Thyroid gland (tissue), 4 donors: ENCODE data around the gene PRLH. TPM values are rescaled to one million over a fixed set of nuclear protein-coding genes. Genes with fewer than 3 reads are reported as not detected.

Source experiments
- DNase-seq, 2 donors: peaks; one replicate each; pipeline ENCODE4 v3.0.0-alpha.2; 2019
- H3K27ac ChIP-seq, 3 donors: fragments of 200-600 bp; sonication (generic); 1 replicate in 2 of 3; 2 replicates in 1 of 3; pipeline ENCODE4 v1.5.1; 2016 to 2019; ENCODE audit warnings: mild to moderate bottlenecking in 1 of 3, moderate library complexity in 1 of 3
- H3K27me3 ChIP-seq: fragments of 200-600 bp; sonication (generic); one replicate; pipeline ENCODE4 v1.5.1; 2019
- H3K36me3 ChIP-seq, 2 donors: fragments of 200-600 bp; sonication (generic); one replicate each; pipeline ENCODE4 v1.5.1; 2016 to 2019
- H3K4me1 ChIP-seq, 2 donors: fragments of 200-600 bp; sonication (generic); one replicate each; pipeline ENCODE4 v1.5.1; 2017 to 2019
- H3K4me3 ChIP-seq, 3 donors: fragments of 200-600 bp; sonication (generic); replicated peaks in 1 of 3; 1 replicate in 2 of 3; 2 replicates in 1 of 3; pipeline ENCODE4 v1.5.1; 2016; ENCODE audit warnings: mild to moderate bottlenecking in 1 of 3
- H3K9me3 ChIP-seq: fragments of 200-600 bp; sonication (generic); one replicate; pipeline ENCODE4 v1.5.1; 2017
- POLR2A ChIP-seq, 2 donors: fragments of 450-650 bp; IDR thresholded peaks; one replicate each; pipeline ENCODE4 v1.6.1; 2017; ENCODE audit warnings: antibody characterized with exemption in 2 of 2, mild to moderate bottlenecking in 2 of 2, moderate library complexity in 1 of 2
- WGBS, 2 donors: methylation state at CpG; one replicate each; pipeline ENCODE4 v1.1.5; 2017; 5-methylcytosine and 5-hydroxymethylcytosine counted together
- intact Hi-C: fragments of 100-400 bp; cut with DNase I; formaldehyde crosslinking; loops from one replicate; pipeline ENCODE4 v1.15.1; 2023
- total RNA-seq, 4 donors: library from RNA; depleted of rRNA; stranded (reverse); fragments of >200 nt; gene quantifications; one replicate each; pipeline ENCODE4 v1.2.3, GENCODE V29; 2016
- TF ChIP-seq, protein P1 (sequence below), 6 experiments: fragments of 200-600 bp in 3 of 6; fragments of 450-650 bp in 3 of 6; sonication (generic) in 3 of 6; IDR thresholded peaks; one replicate each; pipeline ENCODE4 v1.5.1; 2016 to 2019; ENCODE audit warnings: antibody characterized with exemption in 6 of 6, mild to moderate bottlenecking in 2 of 6, inconsistent platforms in 1 of 6, moderate library complexity in 1 of 6

PRLH gene
- total RNA-seq, 4 donors from 2014 or later: not detected

DNA sequence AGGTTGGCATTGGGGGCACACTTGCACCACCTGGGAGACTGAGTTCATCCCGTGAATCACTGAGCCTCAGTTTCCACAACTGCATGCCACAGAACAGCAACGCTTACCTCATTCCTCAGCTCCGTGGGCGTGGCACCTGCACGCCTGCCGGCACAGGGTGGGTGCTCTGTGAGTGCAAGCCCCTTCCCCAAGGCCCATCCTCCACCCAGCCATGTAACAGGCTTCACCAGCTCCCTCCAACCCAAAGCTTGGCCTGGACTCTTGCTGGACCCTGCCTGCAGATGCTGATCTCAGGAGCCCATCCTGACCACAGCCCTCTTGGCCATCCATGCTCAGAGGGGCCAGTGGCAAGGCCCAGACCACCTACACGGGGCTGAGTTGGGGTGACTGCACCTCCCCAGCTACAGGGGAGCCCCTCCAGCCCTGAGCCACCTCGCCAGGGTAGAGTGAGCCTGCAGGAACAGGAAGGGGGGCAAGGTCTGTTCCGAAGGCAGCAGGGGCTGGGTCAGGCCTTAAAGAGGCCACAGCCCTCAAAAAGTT lies 1.8 kb downstream of the PRLH start:
- 69 to 83% methylated on average over 4 to 9 of the region's 9 CpGs for WGBS, 2 donors

DNA sequence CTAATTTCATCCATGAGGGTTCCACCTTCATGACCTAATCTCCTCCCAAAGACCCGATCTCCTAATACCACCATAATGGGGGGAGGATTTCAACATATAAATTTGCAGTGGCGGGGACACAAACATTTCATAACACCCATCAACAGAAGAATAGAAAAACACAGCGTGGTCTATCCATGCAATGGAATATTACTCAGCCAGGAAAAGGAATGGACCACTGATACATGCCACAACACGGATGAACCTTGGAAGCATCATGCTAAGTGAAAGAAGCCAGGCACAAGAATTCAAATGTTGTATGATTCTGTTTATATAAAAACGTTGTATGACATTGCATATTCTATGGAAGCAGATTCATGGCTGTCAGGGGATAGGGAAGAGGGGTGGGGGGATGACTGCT lies 2.7 kb downstream of the PRLH start:
- DNase-seq: no peak
- Histone ChIP-seq H3K4me1 (peaks cover 5 to 10% of the 10 kb centered on the region in 2 donors), H3K27me3 (no peaks in the 10 kb centered on the region), H3K4me3 (no peak overlapping the region), H3K9me3 (no peaks in the 10 kb centered on the region), H3K27ac (no peak overlapping the region), H3K36me3 (no peaks in the 10 kb centered on the region)
- intact Hi-C loops: loop anchor here (5.0 kb wide), 1 partner anchor 97 kb away; no protein-coding TSS in a partner anchor
- 91 to 94% methylated on average over 5 of the region's 5 CpGs for WGBS, 2 donors
- TF ChIP-seq POLR2A (IDR thresholded peaks at IDR 0.05): no peak

More for the DNA sequence above, 1.8 kb downstream of the PRLH start:
- TF ChIP-seq POLR2A (IDR thresholded peaks at IDR 0.05): no peak
- TF ChIP-seq, protein P1, sequence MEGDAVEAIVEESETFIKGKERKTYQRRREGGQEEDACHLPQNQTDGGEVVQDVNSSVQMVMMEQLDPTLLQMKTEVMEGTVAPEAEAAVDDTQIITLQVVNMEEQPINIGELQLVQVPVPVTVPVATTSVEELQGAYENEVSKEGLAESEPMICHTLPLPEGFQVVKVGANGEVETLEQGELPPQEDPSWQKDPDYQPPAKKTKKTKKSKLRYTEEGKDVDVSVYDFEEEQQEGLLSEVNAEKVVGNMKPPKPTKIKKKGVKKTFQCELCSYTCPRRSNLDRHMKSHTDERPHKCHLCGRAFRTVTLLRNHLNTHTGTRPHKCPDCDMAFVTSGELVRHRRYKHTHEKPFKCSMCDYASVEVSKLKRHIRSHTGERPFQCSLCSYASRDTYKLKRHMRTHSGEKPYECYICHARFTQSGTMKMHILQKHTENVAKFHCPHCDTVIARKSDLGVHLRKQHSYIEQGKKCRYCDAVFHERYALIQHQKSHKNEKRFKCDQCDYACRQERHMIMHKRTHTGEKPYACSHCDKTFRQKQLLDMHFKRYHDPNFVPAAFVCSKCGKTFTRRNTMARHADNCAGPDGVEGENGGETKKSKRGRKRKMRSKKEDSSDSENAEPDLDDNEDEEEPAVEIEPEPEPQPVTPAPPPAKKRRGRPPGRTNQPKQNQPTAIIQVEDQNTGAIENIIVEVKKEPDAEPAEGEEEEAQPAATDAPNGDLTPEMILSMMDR (IDR thresholded peaks at IDR 0.05): no peak
- H3K4me1 ChIP-seq: peaks cover 5 to 10% of the 10 kb centered on the region in 2 donors
- intact Hi-C loops: loop anchor here (5.0 kb wide), 1 partner anchor 96 kb away; no protein-coding TSS in a partner anchor
- no peak overlapping the region for H3K4me3 ChIP-seq
- H3K27ac ChIP-seq: no peak overlapping the region
- H3K9me3 ChIP-seq: no peaks in the 10 kb centered on the region
- no peak for DNase-seq
- H3K27me3 ChIP-seq: no peaks in the 10 kb centered on the region
- no peaks in the 10 kb centered on the region for H3K36me3 ChIP-seq

DNA sequence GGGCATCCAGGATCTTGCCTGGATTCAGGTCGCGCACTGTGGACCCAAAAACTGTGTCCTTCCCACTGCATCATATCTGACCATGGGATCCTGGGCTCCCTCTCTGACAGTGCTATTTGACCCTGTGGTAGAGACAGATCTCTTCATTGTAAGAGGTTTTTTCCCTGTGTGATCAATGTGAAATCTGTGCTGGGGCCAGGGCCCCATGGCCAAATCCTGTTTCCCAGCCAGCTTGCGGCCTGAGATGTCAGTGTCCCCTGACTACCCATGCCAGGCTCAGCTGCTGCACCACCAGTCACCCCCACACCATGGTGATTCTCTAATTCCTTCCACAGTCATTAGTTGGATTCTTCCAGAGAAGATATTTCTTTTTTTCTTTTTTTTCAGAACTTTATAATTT lies 3.5 kb downstream of the PRLH start:
- WGBS, 2 donors: 95 to 100% methylated on average over 3 of the region's 3 CpGs
- no peak for DNase-seq
- Histone ChIP-seq H3K4me1 (peaks cover 5 to 11% of the 10 kb centered on the region in 2 donors), H3K27ac (no peak overlapping the region), H3K4me3 (no peak overlapping the region), H3K27me3 (no peaks in the 10 kb centered on the region), H3K9me3 (no peaks in the 10 kb centered on the region), H3K36me3 (no peaks in the 10 kb centered on the region)
- intact Hi-C loops: loop anchor here (5.0 to 10.0 kb wide), 3 partner anchors 98 to 415 kb away; no protein-coding TSS in a partner anchor
- TF ChIP-seq, protein P1 (IDR thresholded peaks at IDR 0.05): no peak
- no peak for TF ChIP-seq POLR2A (IDR thresholded peaks at IDR 0.05)

DNA sequence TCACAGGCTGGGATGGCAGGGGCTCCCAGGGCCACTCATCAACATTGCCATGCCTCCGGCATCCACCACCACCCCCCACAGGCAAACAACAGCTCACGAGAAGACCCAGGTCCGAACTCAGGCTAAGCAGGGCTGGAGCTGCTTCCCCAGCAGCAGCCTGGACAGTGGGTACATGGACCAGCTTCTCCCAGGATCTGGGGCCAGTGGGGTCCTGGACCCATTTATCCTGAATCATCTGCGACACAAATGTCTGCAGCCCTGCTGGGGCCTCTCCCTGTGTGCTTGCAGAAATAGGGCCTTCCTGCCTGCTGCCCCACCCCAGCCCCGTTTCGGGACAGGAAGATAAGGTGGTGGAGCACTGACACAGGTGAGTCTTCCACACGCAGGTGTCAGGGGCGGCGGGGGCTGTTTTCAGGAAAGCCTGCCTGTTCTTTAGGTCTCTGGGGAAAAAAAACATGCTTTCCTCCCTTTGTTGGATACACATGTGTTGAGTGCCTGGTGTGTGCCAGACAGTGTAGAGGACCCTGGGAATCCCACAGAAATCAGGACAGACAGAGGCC lies 4.5 kb downstream of the PRLH start:
- Histone ChIP-seq H3K36me3 (no peaks in the 10 kb centered on the region), H3K4me3 (no peak overlapping the region), H3K9me3 (no peaks in the 10 kb centered on the region), H3K4me1 (peaks cover 5 to 15% of the 10 kb centered on the region in 2 donors), H3K27me3 (no peaks in the 10 kb centered on the region), H3K27ac (no peak overlapping the region)
- TF ChIP-seq POLR2A (IDR thresholded peaks at IDR 0.05): no peak
- TF ChIP-seq, protein P1 (IDR thresholded peaks at IDR 0.05): no peak
- intact Hi-C loops: loop anchor here (5.0 to 10.0 kb wide), 2 partner anchors 144 to 416 kb away; no protein-coding TSS in a partner anchor
- 84 to 93% methylated on average over 7 to 9 of the region's 9 CpGs for WGBS, 2 donors
- no peak for DNase-seq

DNA sequence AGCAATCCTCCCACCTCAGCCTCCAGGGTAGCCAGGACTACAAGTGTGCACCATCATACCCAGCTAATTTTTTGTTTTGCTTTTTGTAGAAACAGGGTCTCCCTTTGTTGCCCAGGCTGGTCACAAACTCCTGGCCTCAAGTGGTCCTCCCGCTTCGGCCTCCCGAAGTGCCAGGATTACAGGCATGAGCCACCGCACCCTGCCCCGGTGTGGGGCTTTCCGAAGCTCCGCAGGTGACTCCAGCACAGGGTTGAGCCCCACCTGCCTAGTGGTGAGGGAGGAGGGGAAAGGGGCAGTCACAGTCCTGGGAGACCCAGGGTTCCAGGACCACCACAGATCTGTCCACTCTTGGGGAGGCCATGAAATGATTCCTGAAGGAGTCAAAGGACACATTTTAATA lies 5.2 kb downstream of the PRLH start:
- no peaks in the 10 kb centered on the region for H3K36me3 ChIP-seq
- H3K4me1 ChIP-seq: peaks cover 5 to 15% of the 10 kb centered on the region in 2 donors
- intact Hi-C loops: loop anchor here (5.0 to 10.0 kb wide), 2 partner anchors 144 to 417 kb away; no protein-coding TSS in a partner anchor
- H3K27me3 ChIP-seq: no peaks in the 10 kb centered on the region
- no peak for TF ChIP-seq POLR2A (IDR thresholded peaks at IDR 0.05)
- TF ChIP-seq, protein P1 (IDR thresholded peaks at IDR 0.05): no peak
- H3K9me3 ChIP-seq: no peaks in the 10 kb centered on the region
- 89 to 90% methylated on average over 5 to 7 of the region's 7 CpGs for WGBS, 2 donors
- no peak overlapping the region for H3K27ac ChIP-seq
- DNase-seq: no peak
- H3K4me3 ChIP-seq: no peak overlapping the region
